ENCODE measurements around the gene FAIM2.
"Not testable (repeated sequence)": the region's sequence is repeated elsewhere in the genome, so short reads cannot be mapped to it uniquely, and the experiment has no call there.

Gene FAIM2

GRCh38 chr12:49860921-49861320 lies 42.8 kb downstream of the FAIM2 start:
- DNase-seq, result not testable (repeated sequence)

- not testable (repeated sequence) for DNase-seq
Observed at GRCh38 chr12:49855890-49856289, 47.8 kb downstream of the FAIM2 start.

- DNase-seq, result no peak
Observed at GRCh38 chr12:49854976-49855375, 48.7 kb downstream of the FAIM2 start.

GRCh38 chr12:49853671-49854070 lies 50.0 kb downstream of the FAIM2 start:
- no peak for DNase-seq

GRCh38 chr12:49847161-49847560 lies 56.5 kb downstream of the FAIM2 start:
- no peak for DNase-seq

GRCh38 chr12:49846032-49846431 lies 57.7 kb downstream of the FAIM2 start:
- DNase-seq, result no peak

- DNase-seq, result no peak
Observed at GRCh38 chr12:49843876-49844437, 59.7 kb downstream of the FAIM2 start.

- no peak for DNase-seq
Observed at GRCh38 chr12:49843411-49843810, 60.3 kb downstream of the FAIM2 start.

GRCh38 chr12:49842519-49843352 lies 61.0 kb downstream of the FAIM2 start, which contains the start of gene BCDIN3D:
BCDIN3D (minus strand) TSS chr12:49843106; CDS start chr12:49843087, 19 bp downstream.
- peak; percentile 90 for DNase-seq

- peak; percentile 69 for DNase-seq
Observed at GRCh38 chr12:49838973-49839633, 64.6 kb downstream of the FAIM2 start.

GRCh38 chr12:49832836-49833421 lies 70.8 kb downstream of the FAIM2 start:
- no peak for DNase-seq

GRCh38 chr12:49831717-49832116 lies 72.0 kb downstream of the FAIM2 start:
- no peak for DNase-seq

GRCh38 chr12:49828133-49829091 lies 75.3 kb downstream of the FAIM2 start, which contains the start of gene NCKAP5L:
NCKAP5L (minus strand) TSS chr12:49828413; CDS start chr12:49804044, 24,369 bp downstream.
- DNase-seq, result peak; percentile 92

- DNase-seq, result peak; percentile 24
Observed at GRCh38 chr12:49827401-49828099, 76.2 kb downstream of the FAIM2 start.

- DNase-seq, result no peak
Observed at GRCh38 chr12:49827051-49827400, 76.7 kb downstream of the FAIM2 start.

GRCh38 chr12:49825971-49826421 lies 77.7 kb downstream of the FAIM2 start:
- DNase-seq, result no peak

GRCh38 chr12:49825360-49825970 lies 78.2 kb downstream of the FAIM2 start:
- no peak for DNase-seq

GRCh38 chr12:49824895-49825294 lies 78.8 kb downstream of the FAIM2 start:
- no peak for DNase-seq

- no peak for DNase-seq
Observed at GRCh38 chr12:49824416-49824815, 79.3 kb downstream of the FAIM2 start.

GRCh38 chr12:49823951-49824350 lies 79.7 kb downstream of the FAIM2 start:
- DNase-seq, result no peak

GRCh38 chr12:49823350-49823749 lies 80.3 kb downstream of the FAIM2 start:
- DNase-seq, result no peak
